ENCODE results near the gene LRMDA.
"Not testable (repeated sequence)": the region's sequence is repeated elsewhere in the genome, so short reads cannot be mapped to it uniquely, and the experiment has no call there.

Gene LRMDA

DNA sequence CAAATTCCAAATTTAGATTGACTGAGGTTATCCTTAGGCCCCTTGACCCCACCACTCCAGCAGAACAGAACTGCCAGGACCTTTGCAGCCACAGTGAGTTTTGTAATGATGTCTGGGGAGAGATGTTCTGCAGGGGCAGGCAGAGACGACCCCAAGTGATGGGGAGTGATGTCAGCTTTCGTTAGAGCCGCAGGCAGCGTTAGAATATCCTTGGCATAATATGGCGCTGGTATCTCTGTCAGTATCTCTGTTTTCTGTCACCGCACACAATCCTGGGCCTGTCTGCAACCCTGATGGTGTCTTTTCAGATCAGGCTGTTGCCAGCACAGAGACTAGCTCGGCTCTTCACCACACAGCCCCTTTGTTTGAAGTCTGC is 1122.6 kb downstream of the LRMDA start:
- DNase-seq (ENCODE audit: low spot score): no peak

DNA sequence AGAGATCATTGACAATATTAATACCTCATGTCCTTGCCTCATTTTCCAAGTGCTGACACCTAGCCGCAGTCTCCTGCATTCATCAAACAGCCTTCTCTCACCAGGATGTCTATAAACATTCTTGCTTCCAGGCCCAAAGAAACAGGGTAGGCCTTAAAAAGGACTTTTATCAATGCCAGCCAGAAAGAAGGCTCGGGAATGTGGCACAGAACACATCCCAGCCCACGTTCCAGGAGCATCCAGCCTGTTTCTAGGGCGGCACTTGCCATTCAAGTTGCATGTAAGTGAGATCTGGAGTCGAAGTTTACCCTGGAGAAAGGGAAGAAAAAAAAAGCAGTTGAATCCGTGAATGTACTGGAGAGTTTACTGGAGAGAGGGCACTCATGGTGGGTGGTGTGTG is 1123.1 kb downstream of the LRMDA start:
- DNase-seq (ENCODE audit: low spot score): no peak

DNA sequence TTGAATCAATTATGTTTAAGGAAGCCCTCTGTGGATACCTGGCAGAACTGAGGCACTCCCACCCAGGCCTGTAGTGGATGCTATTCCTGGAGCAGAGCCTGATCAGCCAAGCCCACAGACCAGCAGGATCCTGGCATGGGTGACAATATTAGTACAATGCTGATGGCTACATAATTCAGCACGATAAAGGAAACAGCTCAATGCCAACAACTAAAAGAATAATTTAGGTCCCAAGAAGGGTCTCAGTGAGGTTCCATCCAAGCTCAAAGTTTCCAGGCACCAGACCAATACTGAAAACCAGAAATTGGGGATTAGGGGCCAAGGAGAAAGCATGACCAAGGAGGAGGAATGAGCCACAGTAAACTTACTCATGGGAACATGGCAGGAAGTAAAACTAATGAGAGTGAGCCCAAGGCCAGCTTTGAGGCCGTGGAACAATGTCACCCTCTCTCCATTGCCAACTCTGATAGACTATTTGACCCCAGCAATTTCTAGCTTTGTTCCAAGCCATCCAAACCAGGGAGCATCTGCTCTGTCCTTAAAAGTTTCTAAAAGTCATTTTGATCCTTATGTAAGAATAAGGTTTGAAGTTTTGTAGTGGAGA is 1123.7 kb downstream of the LRMDA start:
- DNase-seq (ENCODE audit: low spot score): no peak

DNA sequence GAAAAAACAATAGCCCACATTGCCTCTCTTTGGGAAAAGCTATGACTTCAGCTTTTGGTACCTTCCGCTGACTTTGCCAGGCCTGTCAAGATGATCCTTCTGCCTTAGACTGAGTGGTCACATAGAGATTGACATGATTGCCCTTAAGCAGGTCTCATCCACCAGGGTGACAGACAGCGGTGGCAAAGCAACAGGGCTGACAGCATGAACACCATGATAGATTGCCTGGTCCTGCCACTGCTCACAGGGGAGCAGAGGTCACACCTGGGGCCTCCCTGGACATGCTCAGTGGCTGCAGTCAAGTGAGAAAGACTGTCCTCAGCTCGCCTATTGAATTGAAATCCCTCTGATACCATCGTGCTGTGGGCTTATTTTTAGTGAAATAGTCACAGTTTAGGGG is 1125.9 kb downstream of the LRMDA start:
- DNase-seq (ENCODE audit: low spot score): no peak

DNA sequence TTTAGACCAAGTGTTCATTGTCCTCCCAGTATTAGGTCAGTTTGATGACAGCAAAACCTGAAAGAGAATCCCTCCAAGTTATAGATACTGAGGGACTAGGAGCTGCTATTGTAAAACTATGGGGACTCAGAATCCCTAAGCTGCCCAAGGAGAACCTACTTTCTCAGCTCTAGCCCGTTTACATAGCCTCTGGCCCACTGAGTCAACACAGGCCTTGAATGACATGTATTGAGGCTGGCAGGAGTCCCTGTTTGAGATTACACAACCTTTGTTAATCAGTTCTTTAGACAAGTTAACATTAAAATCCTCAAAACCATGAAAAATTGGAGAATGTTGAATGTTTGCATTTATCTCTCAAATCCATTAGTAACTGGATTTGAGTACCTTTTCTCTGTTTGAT is 1127.2 kb downstream of the LRMDA start:
- DNase-seq (ENCODE audit: low spot score): peak; percentile 47

DNA sequence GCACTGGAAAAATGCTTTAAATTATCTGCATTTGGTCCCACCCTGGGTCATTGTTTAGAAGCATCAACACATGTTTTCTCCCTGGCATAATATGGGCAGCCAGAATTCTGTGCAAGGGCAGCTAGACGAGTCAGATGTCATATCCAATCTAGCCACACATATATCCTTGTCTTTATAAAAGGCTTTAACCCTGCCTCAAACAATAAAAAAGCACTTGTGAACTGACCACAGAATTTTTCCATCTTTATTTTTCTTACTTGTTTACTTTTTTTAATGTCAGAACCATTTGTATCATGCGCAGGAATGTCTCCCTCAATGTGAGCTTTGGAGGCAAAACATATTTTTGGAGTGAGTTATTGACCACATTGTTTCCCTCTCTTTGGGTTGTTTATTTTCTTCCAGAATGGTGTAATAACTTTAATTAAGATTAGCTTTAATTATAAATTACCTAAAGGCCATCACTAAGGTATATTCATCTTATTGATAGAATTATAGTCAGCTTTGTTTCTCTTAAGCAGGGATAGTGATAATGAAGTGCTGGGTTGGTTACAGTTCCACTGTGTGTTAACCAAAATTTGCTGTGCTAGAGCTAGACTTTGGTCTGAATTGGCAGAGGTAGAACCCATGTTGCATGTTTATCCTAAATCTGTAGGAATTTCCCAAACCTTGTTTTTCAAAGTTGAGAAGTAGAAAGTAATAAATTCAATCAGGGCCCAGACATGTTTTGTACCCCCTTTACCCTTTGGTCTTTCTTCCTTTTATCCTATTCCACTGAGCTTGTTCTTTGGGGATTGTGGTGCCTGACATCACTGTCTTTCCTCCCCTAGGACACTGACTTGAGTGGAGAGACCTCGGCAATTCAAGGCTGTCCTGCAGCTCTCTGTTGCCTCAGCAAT is 1127.8 kb downstream of the LRMDA start:
- DNase-seq (ENCODE audit: low spot score): peak; percentile 65

DNA sequence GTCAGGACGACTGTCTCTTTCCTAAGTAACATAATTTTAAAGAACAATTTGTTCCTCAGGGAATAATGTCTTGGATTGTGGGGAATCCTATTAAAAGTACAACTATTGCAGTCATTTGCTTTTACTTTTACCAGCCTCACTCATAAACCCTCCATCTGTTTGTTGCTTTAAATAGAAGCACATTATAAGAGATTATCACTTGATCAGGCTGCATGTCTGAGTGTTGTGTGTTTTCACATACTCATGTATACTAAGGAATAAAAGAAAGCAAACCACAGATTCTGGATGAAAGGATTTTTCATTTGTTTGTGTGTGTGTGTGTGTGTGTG is 1128.4 kb downstream of the LRMDA start:
- DNase-seq (ENCODE audit: low spot score): no peak

DNA sequence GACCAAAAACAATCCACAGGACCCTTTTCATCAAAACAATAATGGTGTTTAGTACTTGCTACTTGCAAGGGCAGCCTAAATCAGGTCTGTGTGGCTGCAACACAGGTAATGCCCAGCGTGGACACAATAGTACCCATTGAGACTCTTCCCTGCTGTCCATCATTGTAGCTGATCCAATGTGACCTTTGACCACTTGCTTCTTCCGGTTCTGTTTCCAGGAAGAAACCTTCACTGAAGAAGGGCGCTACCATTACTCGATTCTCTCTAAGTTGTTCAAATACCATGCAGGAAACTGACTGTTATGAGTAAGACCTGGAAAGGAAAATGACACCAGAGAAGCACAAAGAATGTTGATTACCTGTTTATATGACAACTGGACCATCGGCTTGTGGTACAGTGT is 1128.9 kb downstream of the LRMDA start:
- no peak for DNase-seq (ENCODE audit: low spot score)

DNA sequence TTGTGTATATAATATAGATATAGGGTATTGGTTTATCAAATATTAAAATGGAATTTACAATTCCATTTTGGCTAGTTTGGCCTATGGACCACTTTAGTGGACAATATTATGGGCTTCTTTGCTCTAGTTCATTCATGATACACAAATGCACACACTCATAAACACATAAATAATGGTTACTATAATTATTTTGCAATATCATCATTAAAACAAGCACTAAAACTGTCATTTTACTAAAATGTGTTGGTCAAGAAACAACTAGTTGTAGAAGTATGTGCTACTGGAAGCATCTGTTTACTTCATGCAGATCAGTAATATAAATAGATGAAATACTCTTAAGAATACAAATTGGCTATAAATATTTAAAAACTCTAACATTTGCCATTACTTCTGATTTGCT is 1131.9 kb downstream of the LRMDA start:
- DNase-seq (ENCODE audit: low spot score): no peak

DNA sequence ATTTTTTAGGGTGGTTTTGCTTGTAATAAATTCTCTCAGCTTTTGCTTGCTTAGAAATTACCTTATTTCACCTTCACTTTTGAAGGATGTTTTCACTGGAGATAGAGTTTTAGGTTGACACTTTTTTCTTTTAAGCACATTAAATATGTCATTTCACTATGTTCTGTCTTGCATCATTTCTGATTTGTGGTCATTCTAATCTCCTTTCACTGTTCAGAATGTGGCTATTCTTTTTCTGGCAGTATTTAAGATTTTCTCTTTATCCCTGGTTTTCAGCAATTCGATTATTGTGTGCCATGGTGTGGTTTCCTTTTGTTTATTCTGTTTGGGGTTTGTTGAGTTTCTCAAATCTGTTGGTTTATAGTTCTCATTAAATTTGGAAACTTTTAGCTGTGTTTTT is 1140.6 kb downstream of the LRMDA start:
- DNase-seq (ENCODE audit: low spot score): no peak

DNA sequence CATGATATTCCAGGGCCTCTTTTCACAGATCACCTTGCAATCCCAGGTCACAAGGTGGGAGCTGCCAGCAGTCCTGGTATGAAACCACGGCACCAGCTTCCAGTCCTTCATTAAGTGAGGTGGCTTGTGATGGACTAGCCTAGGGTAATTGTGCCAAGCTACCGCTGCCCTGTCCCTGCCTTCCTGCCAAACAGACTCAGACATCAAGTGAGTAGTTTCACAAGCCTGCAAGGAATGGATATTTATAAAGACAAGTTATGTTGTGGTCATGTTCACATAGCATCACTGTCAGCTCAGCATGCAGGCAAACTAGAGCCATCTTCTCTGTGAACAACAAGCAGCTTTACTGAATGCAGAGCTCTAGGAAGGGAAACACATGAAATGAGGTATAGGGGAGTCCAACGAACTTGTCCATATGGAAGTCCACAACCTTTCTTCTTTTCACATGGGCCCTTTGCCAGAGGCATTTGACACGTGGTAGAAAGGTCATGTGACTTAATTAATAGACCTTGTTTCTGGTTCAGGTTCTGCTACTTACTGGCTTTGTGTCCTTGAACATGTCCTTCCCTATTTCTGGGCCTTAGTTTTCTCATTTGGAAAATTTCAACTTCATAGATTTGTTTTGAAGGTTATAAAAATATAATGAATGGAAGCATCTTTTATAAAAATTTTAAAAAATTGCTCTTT is 1145.0 kb downstream of the LRMDA start:
- peak; percentile 85 for DNase-seq (ENCODE audit: low spot score)

DNA sequence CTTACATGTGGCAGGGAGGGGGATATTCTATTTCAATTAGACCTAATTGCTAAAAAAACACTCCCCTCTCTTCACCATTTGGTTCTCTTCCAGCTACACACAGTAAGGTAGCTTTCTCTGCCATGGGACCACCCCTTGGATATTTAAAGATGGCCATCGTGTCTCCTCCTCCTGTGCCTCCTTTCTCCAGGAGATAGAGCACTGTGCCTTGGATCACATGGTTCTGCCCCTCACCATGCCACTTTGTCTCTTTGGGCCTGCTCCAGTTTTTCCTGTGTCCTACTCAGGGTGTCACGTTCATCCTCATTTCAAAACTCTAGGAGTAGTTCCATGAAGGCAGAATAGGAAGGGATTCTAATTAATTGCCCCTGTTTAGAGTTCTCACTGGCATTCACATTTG is 1146.0 kb downstream of the LRMDA start:
- DNase-seq (ENCODE audit: low spot score): no peak

DNA sequence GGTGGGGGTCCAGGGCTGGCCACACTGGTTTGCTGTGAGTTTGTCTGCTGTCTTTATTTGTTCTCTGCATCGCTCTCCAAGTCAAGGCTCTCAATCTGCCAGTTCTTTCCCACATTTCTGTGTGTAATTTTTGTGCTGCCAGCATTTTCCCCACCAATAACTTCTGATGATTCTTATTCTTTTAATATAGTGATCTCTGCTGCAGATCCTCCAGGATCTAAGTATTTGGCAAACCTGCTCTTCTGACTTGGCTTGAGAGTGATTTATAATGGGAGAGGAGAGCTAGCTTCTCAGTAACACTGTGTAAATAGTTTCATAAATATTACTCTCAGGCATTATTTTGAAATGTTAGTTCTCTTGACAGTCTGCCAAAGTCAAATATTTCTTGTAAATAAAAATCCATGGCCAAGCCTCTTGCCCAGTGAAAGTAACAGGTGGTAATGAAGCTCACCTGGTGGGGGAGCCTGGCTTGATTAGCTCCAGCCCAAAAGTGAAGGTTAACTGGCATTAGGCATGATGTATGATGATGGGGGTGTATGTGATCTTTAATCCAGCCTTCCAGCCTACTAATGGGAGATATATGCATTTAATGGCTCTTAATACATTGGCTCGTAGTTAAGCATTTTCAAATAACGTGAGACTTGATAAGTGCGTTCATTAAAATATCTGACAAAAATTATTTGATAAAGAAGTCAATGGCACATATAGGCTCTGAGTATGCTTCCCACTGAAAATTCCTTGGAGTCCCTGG is 1150.3 kb downstream of the LRMDA start:
- no peak for DNase-seq (ENCODE audit: low spot score)

DNA sequence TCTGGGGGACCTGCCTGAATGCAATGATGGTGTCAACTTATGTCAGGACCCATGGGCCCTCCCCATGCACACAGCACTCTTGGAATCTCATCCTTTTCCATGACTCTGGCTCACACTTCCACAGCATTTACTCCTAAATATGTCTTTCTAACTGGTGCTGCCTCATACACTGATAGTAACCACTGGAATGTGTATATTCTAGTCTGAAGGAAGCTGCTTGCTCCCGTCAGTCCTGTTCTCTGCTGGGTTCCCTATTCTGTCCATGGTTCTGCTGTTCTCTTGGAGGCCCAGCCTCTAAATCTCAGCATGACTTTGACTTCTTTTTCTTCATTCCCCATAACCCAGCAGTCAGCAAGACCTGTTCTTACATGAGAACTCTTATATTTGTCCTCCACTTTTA is 1151.1 kb downstream of the LRMDA start:
- DNase-seq (ENCODE audit: low spot score): no peak

DNA sequence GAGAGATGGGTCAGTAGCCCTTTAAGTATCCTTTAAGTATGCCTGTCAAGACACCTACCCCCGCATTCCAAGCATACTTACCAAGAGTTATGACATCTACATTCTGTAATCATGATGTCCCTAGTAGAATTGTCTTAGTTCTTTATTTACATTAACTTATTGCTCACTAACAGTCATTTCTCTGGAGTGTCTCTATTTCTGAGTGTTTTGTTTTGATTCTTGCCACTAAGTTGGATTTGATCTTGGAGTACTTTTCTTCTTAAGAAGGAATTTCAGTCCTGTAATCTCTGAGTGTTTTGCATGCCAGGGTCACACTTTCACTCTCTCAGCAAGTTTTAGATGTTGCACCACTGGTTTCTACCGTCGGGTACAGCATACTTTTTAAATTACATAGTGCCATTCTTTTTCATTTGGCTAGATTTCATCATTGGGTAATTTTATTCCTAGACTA is 1152.3 kb downstream of the LRMDA start:
- peak; percentile 71 for DNase-seq (ENCODE audit: low spot score)

DNA sequence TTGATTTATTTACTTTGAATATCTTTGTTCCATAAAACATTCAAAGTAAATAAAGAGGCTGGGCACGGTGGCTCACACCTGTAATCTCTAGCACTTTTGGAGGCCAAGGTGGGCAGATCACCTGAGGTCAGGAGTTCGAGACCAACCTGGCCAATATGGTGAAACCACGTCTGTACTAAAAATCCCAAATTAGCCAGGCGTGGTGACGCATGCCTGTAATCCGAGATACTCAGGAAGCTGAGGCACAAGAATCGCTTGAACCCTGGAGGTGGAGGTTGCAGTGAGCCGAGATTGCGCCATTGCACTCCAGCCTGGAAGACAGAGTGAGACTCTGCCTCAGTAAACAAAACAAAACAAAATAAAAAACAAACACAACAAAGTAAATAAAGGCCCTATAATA is 1153.0 kb downstream of the LRMDA start:
- DNase-seq (ENCODE audit: low spot score): not testable (repeated sequence)

Measured in AG20443 (cell line).